ENCODE data around the gene SH3RF2.

SH3RF2 gene

DNA sequence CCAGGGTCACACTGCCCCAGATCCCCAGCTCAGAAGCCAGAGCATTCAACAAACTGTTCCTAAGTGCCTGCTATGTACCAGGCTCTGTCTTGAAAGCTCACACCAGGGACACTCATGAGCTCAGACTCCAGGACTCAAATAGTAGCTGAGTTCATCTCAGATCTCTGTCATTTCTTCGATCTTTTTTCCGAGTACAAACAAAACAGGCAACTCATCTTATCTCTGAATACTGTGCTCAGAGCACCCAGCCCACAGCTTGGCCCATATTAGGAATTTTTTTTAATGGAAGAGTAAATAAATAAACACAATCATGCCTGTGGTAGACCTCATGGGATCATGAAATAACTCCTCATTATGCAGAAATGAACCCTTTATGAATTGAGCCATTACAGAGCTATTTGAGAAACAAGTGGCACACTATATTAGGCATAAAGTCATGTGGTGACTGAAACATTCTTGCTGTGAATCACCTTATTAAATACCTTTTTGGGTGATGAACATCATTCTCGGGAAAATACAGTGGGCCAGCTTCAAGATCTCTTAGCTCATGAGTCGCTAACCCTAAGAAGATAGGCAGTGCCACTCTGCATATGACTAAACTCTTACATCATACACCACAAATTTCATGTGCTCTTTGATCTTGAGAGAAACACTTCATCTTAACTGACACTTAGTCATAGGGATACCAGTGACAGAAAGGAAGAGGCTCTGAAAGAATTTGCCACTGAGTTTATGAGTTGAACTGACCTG, 9.9 kb downstream of the SH3RF2 start (continued):
- TF ChIP-seq, protein P1, sequence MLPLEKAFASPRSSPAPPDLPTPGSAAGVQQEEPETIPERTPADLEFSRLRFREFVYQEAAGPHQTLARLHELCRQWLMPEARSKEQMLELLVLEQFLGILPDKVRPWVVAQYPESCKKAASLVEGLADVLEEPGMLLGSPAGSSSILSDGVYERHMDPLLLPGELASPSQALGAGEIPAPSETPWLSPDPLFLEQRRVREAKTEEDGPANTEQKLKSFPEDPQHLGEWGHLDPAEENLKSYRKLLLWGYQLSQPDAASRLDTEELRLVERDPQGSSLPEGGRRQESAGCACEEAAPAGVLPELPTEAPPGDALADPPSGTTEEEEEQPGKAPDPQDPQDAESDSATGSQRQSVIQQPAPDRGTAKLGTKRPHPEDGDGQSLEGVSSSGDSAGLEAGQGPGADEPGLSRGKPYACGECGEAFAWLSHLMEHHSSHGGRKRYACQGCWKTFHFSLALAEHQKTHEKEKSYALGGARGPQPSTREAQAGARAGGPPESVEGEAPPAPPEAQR (tag by site-specific recombination; IDR thresholded peaks at IDR 0.05) = no peak
- TF ChIP-seq, protein P2, sequence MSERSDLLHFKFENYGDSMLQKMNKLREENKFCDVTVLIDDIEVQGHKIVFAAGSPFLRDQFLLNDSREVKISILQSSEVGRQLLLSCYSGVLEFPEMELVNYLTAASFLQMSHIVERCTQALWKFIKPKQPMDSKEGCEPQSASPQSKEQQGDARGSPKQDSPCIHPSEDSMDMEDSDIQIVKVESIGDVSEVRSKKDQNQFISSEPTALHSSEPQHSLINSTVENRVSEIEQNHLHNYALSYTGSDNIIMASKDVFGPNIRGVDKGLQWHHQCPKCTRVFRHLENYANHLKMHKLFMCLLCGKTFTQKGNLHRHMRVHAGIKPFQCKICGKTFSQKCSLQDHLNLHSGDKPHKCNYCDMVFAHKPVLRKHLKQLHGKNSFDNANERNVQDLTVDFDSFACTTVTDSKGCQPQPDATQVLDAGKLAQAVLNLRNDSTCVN (tag by site-specific recombination; optimal IDR thresholded peaks at IDR 0.05) = no peak
- TF ChIP-seq, protein P3, sequence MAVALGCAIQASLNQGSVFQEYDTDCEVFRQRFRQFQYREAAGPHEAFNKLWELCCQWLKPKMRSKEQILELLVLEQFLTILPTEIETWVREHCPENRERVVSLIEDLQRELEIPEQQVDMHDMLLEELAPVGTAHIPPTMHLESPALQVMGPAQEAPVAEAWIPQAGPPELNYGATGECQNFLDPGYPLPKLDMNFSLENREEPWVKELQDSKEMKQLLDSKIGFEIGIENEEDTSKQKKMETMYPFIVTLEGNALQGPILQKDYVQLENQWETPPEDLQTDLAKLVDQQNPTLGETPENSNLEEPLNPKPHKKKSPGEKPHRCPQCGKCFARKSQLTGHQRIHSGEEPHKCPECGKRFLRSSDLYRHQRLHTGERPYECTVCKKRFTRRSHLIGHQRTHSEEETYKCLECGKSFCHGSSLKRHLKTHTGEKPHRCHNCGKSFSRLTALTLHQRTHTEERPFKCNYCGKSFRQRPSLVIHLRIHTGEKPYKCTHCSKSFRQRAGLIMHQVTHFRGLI (tag by site-specific recombination; IDR thresholded peaks at IDR 0.05) = peak; percentile 59; the same call in 1 of the 2 replicates
- TF ChIP-seq EGR2 (tag by site-specific recombination; IDR thresholded peaks at IDR 0.05; ENCODE audit: low read depth) (no peak), ZNF138 (tag by site-specific recombination; IDR thresholded peaks at IDR 0.05; ENCODE audit: borderline replicate concordance) (no peak), ZNF423 (tag by site-specific recombination; IDR thresholded peaks at IDR 0.05) (no peak), ZNF239 (tag by site-specific recombination; IDR thresholded peaks at IDR 0.05) (no peak), ZNF132 (tag by site-specific recombination; IDR thresholded peaks at IDR 0.05; ENCODE audit: borderline replicate concordance) (no peak), ZBTB7A (tag by site-specific recombination; IDR thresholded peaks at IDR 0.05; ENCODE audit: low read depth) (no peak), ZBTB21 (tag by site-specific recombination; IDR thresholded peaks at IDR 0.05) (peak; percentile 98), ZNF473 (tag by site-specific recombination; IDR thresholded peaks at IDR 0.05) (no peak), ZNF654 (tag by site-specific recombination; IDR thresholded peaks at IDR 0.05; ENCODE audit: low read depth) (no peak; the same call in none of the 2 replicates), ZNF530 (tag by site-specific recombination; IDR thresholded peaks at IDR 0.05; ENCODE audit: low read depth) (no peak), ZNF596 (tag by site-specific recombination; IDR thresholded peaks at IDR 0.05) (no peak), GLI2 (tag by site-specific recombination; IDR thresholded peaks at IDR 0.05; ENCODE audit: borderline replicate concordance, low read depth) (peak; percentile 75), GLIS2 (tag by site-specific recombination; IDR thresholded peaks at IDR 0.05) (no peak), ZNF274 (IDR thresholded peaks at IDR 0.05; ENCODE audit: low read length) (no peak), ZNF274 (tag by site-specific recombination; IDR thresholded peaks at IDR 0.05; ENCODE audit: borderline replicate concordance) (no peak), ZNF335 (tag by site-specific recombination; conservative IDR thresholded peaks at IDR 0.05) (peak; percentile 46), ZNF521 (tag by site-specific recombination; IDR thresholded peaks at IDR 0.05) (no peak), ZNF433 (tag by site-specific recombination; IDR thresholded peaks at IDR 0.05; ENCODE audit: low read depth) (no peak), ZBTB17 (tag by site-specific recombination; IDR thresholded peaks at IDR 0.05) (peak; percentile 83), ZNF548 (tag by site-specific recombination; IDR thresholded peaks at IDR 0.05) (no peak), ZNF174 (tag by site-specific recombination; IDR thresholded peaks at IDR 0.05) (no peak)
- TF ChIP-seq, protein P4, sequence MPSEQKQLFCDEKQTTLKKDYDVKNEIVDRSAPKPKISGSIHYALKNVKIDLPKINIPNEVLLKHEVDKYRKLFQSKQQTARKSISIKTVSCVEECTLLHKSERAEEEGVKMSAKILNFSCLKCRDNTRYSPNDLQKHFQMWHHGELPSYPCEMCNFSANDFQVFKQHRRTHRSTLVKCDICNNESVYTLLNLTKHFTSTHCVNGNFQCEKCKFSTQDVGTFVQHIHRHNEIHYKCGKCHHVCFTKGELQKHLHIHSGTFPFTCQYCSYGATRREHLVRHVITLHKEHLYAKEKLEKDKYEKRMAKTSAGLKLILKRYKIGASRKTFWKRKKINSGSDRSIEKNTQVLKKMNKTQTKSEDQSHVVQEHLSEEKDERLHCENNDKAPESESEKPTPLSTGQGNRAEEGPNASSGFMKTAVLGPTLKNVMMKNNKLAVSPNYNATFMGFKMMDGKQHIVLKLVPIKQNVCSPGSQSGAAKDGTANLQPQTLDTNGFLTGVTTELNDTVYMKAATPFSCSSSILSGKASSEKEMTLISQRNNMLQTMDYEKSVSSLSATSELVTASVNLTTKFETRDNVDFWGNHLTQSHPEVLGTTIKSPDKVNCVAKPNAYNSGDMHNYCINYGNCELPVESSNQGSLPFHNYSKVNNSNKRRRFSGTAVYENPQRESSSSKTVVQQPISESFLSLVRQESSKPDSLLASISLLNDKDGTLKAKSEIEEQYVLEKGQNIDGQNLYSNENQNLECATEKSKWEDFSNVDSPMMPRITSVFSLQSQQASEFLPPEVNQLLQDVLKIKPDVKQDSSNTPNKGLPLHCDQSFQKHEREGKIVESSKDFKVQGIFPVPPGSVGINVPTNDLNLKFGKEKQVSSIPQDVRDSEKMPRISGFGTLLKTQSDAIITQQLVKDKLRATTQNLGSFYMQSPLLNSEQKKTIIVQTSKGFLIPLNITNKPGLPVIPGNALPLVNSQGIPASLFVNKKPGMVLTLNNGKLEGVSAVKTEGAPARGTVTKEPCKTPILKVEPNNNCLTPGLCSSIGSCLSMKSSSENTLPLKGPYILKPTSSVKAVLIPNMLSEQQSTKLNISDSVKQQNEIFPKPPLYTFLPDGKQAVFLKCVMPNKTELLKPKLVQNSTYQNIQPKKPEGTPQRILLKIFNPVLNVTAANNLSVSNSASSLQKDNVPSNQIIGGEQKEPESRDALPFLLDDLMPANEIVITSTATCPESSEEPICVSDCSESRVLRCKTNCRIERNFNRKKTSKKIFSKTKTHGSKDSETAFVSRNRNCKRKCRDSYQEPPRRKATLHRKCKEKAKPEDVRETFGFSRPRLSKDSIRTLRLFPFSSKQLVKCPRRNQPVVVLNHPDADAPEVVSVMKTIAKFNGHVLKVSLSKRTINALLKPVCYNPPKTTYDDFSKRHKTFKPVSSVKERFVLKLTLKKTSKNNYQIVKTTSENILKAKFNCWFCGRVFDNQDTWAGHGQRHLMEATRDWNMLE (tag by site-specific recombination; conservative IDR thresholded peaks at IDR 0.05; ENCODE audit: low read depth) = peak; percentile 45; the same call in 1 of the 2 replicates
- TF ChIP-seq, protein P5, sequence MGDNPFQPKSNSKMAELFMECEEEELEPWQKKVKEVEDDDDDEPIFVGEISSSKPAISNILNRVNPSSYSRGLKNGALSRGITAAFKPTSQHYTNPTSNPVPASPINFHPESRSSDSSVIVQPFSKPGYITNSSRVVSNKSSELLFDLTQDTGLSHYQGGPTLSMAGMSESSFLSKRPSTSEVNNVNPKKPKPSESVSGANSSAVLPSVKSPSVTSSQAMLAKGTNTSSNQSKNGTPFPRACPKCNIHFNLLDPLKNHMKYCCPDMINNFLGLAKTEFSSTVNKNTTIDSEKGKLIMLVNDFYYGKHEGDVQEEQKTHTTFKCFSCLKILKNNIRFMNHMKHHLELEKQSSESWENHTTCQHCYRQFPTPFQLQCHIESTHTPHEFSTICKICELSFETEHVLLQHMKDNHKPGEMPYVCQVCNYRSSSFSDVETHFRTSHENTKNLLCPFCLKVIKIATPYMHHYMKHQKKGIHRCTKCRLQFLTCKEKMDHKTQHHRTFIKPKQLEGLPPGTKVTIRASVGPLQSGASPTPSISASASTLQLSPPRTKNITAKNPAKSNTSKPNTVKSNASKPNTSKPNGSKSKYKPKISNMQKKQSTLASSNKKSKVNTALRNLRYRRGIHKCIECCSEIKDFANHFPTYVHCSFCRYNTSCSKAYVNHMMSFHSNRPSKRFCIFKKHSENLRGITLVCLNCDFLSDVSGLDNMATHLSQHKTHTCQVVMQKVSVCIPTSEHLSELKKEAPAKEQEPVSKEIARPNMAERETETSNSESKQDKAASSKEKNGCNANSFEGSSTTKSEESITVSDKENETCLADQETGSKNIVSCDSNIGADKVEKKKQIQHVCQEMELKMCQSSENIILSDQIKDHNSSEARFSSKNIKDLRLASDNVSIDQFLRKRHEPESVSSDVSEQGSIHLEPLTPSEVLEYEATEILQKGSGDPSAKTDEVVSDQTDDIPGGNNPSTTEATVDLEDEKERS (tag by site-specific recombination; IDR thresholded peaks at IDR 0.05) = no peak

All from HEK293 (cell line).